Measurements from ENCODE around the gene RPS6KL1. TPM values are rescaled to one million over a fixed set of nuclear protein-coding genes. Genes with fewer than 3 reads are reported as not detected.

Gene RPS6KL1
- total RNA-seq, 1 donor: 0.36 TPM

- TF ChIP-seq CTCF (IDR thresholded peaks at IDR 0.05; ENCODE audit: extremely low read depth, low read depth, low read length): no peak
Observed at GRCh38 chr14:74948228-74949175, 25.4 kb upstream of the RPS6KL1 start.

GRCh38 chr14:74947353-74948227 lies 24.5 kb upstream of the RPS6KL1 start:
- peak; percentile 87 for DNase-seq (ENCODE audit: insufficient read length, low spot score, missing footprints)
- Histone ChIP-seq H3K4me3 (ENCODE audit: insufficient read depth, low read length) (no peak overlapping the region), H2AFZ (ENCODE audit: low read length) (no peak overlapping the region), H3K27ac (ENCODE audit: low read depth, low read length) (no peak overlapping the region), H3K79me2 (ENCODE audit: insufficient read depth, low read length) (no peaks in the 10 kb centered on the region), H3K4me2 (ENCODE audit: insufficient read depth, low read length) (no peak overlapping the region), H4K20me1 (ENCODE audit: insufficient read depth, low read length) (no peaks in the 10 kb centered on the region), H3K4me1 (ENCODE audit: insufficient read depth, low read length) (no peaks in the 10 kb centered on the region), H3K27me3 (ENCODE audit: insufficient read depth, low read length) (no peaks in the 10 kb centered on the region), H3K9me3 (ENCODE audit: low read depth, low read length) (no peaks in the 10 kb centered on the region), H3K36me3 (ENCODE audit: insufficient read depth, low read length) (peaks cover 2% of the 10 kb centered on the region)
- TF ChIP-seq CTCF (IDR thresholded peaks at IDR 0.05; ENCODE audit: extremely low read depth, low read depth, low read length): no peak

More at GRCh38 chr14:74948228-74949175, 25.4 kb upstream of the RPS6KL1 start:
- H3K4me3 ChIP-seq (ENCODE audit: insufficient read depth, low read length): no peak overlapping the region
- H3K36me3 ChIP-seq (ENCODE audit: insufficient read depth, low read length): peaks cover 2% of the 10 kb centered on the region
- peaks cover 2% of the 10 kb centered on the region for H3K4me1 ChIP-seq (ENCODE audit: insufficient read depth, low read length)
- no peaks in the 10 kb centered on the region for H3K27me3 ChIP-seq (ENCODE audit: insufficient read depth, low read length)
- H3K4me2 ChIP-seq (ENCODE audit: insufficient read depth, low read length): no peak overlapping the region
- H3K79me2 ChIP-seq (ENCODE audit: insufficient read depth, low read length): no peaks in the 10 kb centered on the region
- H2AFZ ChIP-seq (ENCODE audit: low read length): no peak overlapping the region
- no peaks in the 10 kb centered on the region for H4K20me1 ChIP-seq (ENCODE audit: insufficient read depth, low read length)
- H3K27ac ChIP-seq (ENCODE audit: low read depth, low read length): no peak overlapping the region
- H3K9me3 ChIP-seq (ENCODE audit: low read depth, low read length): no peaks in the 10 kb centered on the region
- peak; percentile 83 for DNase-seq (ENCODE audit: insufficient read length, low spot score, missing footprints)

DNA sequence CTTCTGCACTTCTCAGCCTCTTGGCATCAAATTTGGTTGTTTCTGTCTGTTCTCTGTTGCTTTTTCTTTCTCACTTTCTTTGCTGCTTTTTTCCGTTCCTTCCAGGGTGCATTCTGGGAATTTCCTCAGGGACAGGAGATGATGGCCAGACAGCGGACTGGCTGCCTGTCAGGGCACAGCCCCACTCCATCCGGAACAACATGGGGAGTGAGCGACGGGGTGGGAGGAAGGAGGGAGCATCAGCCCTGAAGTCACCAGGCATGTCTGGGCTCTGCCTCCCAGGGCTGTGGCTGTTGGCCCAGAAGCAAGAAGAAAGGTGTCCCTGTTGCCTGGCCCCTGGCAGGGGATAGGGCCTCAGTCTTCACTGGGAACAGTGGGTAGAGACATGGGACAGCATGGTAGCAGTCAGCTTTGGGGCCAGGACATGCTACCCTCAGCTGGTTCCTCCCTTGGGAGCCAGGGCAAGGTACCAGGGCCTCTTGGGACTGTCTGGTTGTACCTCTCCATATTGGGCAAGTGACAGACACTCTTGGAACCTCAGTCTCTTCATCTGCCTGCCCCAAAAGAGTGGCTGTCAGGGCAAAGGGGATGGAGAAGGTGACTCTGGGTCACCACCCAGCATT lies 23.7 kb upstream of the RPS6KL1 start:
- Histone ChIP-seq H4K20me1 (ENCODE audit: insufficient read depth, low read length) (no peaks in the 10 kb centered on the region), H3K9me3 (ENCODE audit: low read depth, low read length) (no peaks in the 10 kb centered on the region), H3K27ac (ENCODE audit: low read depth, low read length) (no peak overlapping the region), H3K27me3 (ENCODE audit: insufficient read depth, low read length) (no peaks in the 10 kb centered on the region), H3K4me3 (ENCODE audit: insufficient read depth, low read length) (no peak overlapping the region), H3K79me2 (ENCODE audit: insufficient read depth, low read length) (no peaks in the 10 kb centered on the region), H3K4me1 (ENCODE audit: insufficient read depth, low read length) (peaks cover 5% of the 10 kb centered on the region), H3K36me3 (ENCODE audit: insufficient read depth, low read length) (peaks cover 2% of the 10 kb centered on the region), H2AFZ (ENCODE audit: low read length) (peak overlapping the region; percentile 13), H3K4me2 (ENCODE audit: insufficient read depth, low read length) (no peak overlapping the region)
- no peak for TF ChIP-seq CTCF (IDR thresholded peaks at IDR 0.05; ENCODE audit: extremely low read depth, low read depth, low read length)
- no peak for DNase-seq (ENCODE audit: insufficient read length, low spot score, missing footprints)

Measured in osteoblast (primary cell).